ENCODE data around the gene STK32C.

STK32C gene

GRCh38 chr10:132230557-132231210 lies 77.1 kb downstream of the STK32C start:
- DNase-seq (ENCODE audit: extremely low read depth, insufficient read length) = no peak
- Histone ChIP-seq H3K4me3 (replicated peaks; ENCODE audit: low read depth, low read length) (no peak overlapping the region), H3K27me3 (replicated peaks; ENCODE audit: control insufficient read depth, insufficient read depth, low read length) (no peaks in the 10 kb centered on the region), H3K36me3 (ENCODE audit: control insufficient read depth, insufficient read depth, low read length) (no peaks in the 10 kb centered on the region)
- TF ChIP-seq CTCF (IDR thresholded peaks at IDR 0.05; ENCODE audit: insufficient read depth, low read length, poor library complexity, severe bottlenecking) = no peak

- TF ChIP-seq CTCF (IDR thresholded peaks at IDR 0.05; ENCODE audit: insufficient read depth, low read length, poor library complexity, severe bottlenecking) = no peak
- H3K36me3 ChIP-seq (ENCODE audit: control insufficient read depth, insufficient read depth, low read length) = no peaks in the 10 kb centered on the region
- peak; percentile 38 for DNase-seq (ENCODE audit: extremely low read depth, insufficient read length)
- no peaks in the 10 kb centered on the region for H3K27me3 ChIP-seq (replicated peaks; ENCODE audit: control insufficient read depth, insufficient read depth, low read length)
- H3K4me3 ChIP-seq (replicated peaks; ENCODE audit: low read depth, low read length) = peak overlapping the region; percentile 35; the same call in 1 of the 2 replicates
Measured at GRCh38 chr10:132229834-132230556, 77.8 kb downstream of the STK32C start.

GRCh38 chr10:132229096-132229495 lies 78.7 kb downstream of the STK32C start:
- DNase-seq (ENCODE audit: extremely low read depth, insufficient read length) = no peak
- H3K36me3 ChIP-seq (ENCODE audit: control insufficient read depth, insufficient read depth, low read length) = no peaks in the 10 kb centered on the region
- H3K4me3 ChIP-seq (replicated peaks; ENCODE audit: low read depth, low read length) = no peak overlapping the region
- no peaks in the 10 kb centered on the region for H3K27me3 ChIP-seq (replicated peaks; ENCODE audit: control insufficient read depth, insufficient read depth, low read length)
- no peak for TF ChIP-seq CTCF (IDR thresholded peaks at IDR 0.05; ENCODE audit: insufficient read depth, low read length, poor library complexity, severe bottlenecking)

GRCh38 chr10:132228616-132229015 lies 79.1 kb downstream of the STK32C start:
- Histone ChIP-seq H3K27me3 (replicated peaks; ENCODE audit: control insufficient read depth, insufficient read depth, low read length) (no peaks in the 10 kb centered on the region), H3K36me3 (ENCODE audit: control insufficient read depth, insufficient read depth, low read length) (no peaks in the 10 kb centered on the region), H3K4me3 (replicated peaks; ENCODE audit: low read depth, low read length) (no peak overlapping the region)
- DNase-seq (ENCODE audit: extremely low read depth, insufficient read length) = no peak
- TF ChIP-seq CTCF (IDR thresholded peaks at IDR 0.05; ENCODE audit: insufficient read depth, low read length, poor library complexity, severe bottlenecking) = no peak

GRCh38 chr10:132227851-132228390 lies 79.8 kb downstream of the STK32C start:
- Histone ChIP-seq H3K4me3 (replicated peaks; ENCODE audit: low read depth, low read length) (no peak overlapping the region), H3K36me3 (ENCODE audit: control insufficient read depth, insufficient read depth, low read length) (no peaks in the 10 kb centered on the region), H3K27me3 (replicated peaks; ENCODE audit: control insufficient read depth, insufficient read depth, low read length) (no peaks in the 10 kb centered on the region)
- DNase-seq (ENCODE audit: extremely low read depth, insufficient read length) = no peak
- no peak for TF ChIP-seq CTCF (IDR thresholded peaks at IDR 0.05; ENCODE audit: insufficient read depth, low read length, poor library complexity, severe bottlenecking)
